ENCODE results near the gene TPX2.

GRCh38 chr20:31785089-31785488, 46.0 kb downstream of the TPX2 start:
- TF ChIP-seq, protein P1, sequence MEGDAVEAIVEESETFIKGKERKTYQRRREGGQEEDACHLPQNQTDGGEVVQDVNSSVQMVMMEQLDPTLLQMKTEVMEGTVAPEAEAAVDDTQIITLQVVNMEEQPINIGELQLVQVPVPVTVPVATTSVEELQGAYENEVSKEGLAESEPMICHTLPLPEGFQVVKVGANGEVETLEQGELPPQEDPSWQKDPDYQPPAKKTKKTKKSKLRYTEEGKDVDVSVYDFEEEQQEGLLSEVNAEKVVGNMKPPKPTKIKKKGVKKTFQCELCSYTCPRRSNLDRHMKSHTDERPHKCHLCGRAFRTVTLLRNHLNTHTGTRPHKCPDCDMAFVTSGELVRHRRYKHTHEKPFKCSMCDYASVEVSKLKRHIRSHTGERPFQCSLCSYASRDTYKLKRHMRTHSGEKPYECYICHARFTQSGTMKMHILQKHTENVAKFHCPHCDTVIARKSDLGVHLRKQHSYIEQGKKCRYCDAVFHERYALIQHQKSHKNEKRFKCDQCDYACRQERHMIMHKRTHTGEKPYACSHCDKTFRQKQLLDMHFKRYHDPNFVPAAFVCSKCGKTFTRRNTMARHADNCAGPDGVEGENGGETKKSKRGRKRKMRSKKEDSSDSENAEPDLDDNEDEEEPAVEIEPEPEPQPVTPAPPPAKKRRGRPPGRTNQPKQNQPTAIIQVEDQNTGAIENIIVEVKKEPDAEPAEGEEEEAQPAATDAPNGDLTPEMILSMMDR (IDR thresholded peaks at IDR 0.05): no peak
- no peak for TF ChIP-seq POLR2A (IDR thresholded peaks at IDR 0.05)

Data from lower leg skin (tissue), 3 donors.